Fibroblast of mammary gland (primary cell): ENCODE data around the gene ENKUR.

Source experiments
- DNase-seq: peaks from one replicate; pipeline ENCODE4 v3.0.0-alpha.2; 2010; ENCODE audit warnings: low read depth
- H3K4me3 ChIP-seq: 2 replicates; pipeline ENCODE4 v1.5.1; 2011; ENCODE audit warnings: low read depth, mild to moderate bottlenecking, low read length, moderate library complexity; ENCODE audit not compliant: control insufficient read depth
- TF ChIP-seq, protein P1 (sequence below): conservative IDR thresholded peaks from 2 replicates; pipeline ENCODE4 v1.5.1; 2011; ENCODE audit warnings: low read depth, low read length, inconsistent platforms; ENCODE audit not compliant: control insufficient read depth, insufficient read depth

Gene ENKUR

DNA sequence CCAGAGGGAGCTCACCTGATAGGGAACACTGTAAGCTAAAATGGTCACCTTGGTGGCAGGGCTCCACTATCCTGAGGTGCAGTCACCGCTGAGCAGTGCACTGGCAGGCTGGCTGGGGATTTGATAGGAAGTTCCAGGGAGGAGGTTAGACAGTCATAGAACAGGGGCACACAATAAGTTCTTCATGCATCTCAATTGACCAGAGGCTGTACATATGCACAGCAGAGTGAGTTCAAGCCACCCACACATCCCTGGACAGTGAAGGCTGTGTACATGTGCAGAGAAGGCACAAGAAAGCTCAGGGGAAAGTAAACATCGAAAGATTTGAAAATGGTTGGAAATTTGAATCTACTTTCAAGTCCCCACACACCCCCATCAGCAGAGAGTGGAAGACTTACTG is 77.4 kb downstream of the ENKUR start:
- TF ChIP-seq, protein P1, sequence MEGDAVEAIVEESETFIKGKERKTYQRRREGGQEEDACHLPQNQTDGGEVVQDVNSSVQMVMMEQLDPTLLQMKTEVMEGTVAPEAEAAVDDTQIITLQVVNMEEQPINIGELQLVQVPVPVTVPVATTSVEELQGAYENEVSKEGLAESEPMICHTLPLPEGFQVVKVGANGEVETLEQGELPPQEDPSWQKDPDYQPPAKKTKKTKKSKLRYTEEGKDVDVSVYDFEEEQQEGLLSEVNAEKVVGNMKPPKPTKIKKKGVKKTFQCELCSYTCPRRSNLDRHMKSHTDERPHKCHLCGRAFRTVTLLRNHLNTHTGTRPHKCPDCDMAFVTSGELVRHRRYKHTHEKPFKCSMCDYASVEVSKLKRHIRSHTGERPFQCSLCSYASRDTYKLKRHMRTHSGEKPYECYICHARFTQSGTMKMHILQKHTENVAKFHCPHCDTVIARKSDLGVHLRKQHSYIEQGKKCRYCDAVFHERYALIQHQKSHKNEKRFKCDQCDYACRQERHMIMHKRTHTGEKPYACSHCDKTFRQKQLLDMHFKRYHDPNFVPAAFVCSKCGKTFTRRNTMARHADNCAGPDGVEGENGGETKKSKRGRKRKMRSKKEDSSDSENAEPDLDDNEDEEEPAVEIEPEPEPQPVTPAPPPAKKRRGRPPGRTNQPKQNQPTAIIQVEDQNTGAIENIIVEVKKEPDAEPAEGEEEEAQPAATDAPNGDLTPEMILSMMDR, result no peak
- no peak for DNase-seq

GRCh38 chr10:24938076-24938475 is 77.9 kb downstream of the ENKUR start:
- peak; percentile 53 for DNase-seq
- TF ChIP-seq, protein P1, result no peak

More for the DNA sequence above, 77.4 kb downstream of the ENKUR start:
- H3K4me3 ChIP-seq, result no peak overlapping the region

GRCh38 chr10:24935504-24936292 is 80.3 kb downstream of the ENKUR start:
- TF ChIP-seq, protein P1, result no peak
- H3K4me3 ChIP-seq, result no peak overlapping the region

More at GRCh38 chr10:24938076-24938475, 77.9 kb downstream of the ENKUR start:
- no peak overlapping the region for H3K4me3 ChIP-seq

More at GRCh38 chr10:24935504-24936292, 80.3 kb downstream of the ENKUR start:
- no peak for DNase-seq
